HG03175 (cell line): ENCODE data around the gene LAMP5.

Experiments
- ATAC-seq: cut with Tn5 transposase; IDR thresholded peaks from one replicate; pipeline ENCODE4 v1.9.1; 2021; ENCODE audit warnings: mild to moderate bottlenecking, moderate library complexity; ENCODE audit not compliant: unreplicated experiment

LAMP5 gene

DNA sequence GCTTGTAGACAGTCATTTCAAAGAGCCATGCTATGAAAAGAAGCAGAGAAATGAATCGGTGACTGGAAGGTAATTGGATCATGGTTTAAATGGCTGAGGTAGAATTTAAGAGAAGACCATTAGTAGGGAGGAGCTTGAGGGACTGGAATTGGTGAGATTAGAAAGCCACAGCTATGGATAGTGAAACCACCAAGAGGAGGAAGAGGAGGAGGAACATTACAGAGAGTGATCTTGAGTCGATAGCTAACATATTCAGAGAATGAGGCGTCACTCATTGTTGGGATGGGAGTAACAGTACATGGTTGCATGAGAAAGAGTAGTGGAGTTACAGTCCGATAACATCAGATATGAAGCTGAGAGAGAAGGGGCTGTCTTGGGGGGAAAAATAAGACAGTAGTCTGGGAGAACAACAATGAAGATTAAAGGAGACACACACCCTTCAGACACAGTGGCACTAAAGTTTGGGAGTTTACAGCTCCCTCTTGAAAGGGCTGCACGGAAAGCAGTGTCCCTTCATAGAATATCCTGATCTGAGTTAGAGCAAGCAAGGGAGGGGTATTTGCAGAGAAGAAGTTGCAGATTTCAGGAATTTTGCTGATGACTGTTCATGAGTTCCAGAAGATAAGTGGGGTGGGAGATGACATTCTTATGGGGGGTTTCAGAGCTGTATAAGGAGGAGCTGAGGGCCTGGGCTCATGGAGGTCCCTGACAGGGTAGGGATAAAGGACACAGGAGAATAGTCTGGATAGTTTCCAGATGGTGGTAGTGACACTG is 15.1 kb upstream of the LAMP5 start:
- ATAC-seq: no peak

GRCh38 chr20:9500121-9500520 is 14.3 kb upstream of the LAMP5 start:
- ATAC-seq: no peak

GRCh38 chr20:9501473-9501872 is 12.9 kb upstream of the LAMP5 start:
- ATAC-seq: no peak

DNA sequence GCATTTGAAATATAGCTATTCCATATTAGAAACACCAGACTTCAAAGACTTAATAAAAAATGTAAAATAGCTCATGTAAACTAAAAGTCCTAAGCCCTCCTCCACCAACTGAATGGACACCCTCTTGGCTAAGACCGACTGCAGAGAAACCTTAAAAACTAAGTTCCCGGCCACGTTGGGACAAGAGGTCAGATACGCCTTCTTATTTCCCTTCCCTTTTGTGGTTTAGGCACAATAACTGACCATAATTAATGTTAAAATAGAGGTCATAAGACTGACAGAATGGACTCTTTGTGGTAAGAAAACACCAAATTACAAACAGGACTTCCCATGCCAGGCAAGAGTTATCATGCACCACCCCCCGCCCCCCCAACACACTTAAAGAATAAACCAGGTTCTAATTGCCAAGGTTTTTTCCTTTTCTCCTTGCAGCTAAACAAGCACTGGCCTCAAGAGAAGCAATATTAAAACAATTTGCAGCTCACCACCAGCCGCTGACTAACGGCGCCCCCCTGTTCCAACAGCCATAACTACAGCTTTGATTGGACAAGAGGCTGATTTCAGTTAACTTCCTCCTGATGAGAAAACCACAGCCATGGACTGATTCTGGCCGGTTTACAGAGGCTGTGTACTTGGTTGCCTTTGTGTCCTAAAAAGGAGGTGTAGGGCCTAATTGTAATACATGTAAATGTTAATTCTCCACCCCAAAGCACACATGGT is 10.7 kb upstream of the LAMP5 start:
- no peak for ATAC-seq

DNA sequence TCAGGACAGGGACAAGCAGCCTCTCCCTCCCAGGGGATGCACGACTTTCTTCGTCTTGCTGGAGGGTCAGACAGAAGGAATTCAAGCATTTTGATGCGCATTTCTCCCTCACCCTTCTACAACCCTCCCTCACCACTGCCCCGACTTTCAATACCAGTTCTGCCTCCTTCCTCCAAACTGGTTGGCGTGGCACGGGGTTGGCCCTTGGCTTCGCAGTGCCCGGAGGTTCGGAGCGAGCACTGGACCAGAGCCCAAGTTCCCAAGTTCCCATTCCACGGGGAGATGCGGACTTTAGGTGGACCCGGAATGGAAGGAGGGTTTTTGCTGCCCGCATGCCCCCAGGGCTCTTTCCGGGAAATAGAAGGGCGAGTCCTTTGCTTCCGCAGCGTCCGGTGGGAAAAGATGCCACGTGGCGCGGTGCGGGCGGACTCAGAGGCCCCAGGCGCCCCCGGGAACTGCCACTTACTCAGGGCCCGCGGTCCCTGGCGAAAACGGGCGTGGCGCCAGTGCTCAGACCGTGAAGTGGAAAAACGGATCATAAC is 8.0 kb upstream of the LAMP5 start:
- no peak for ATAC-seq

- ATAC-seq: no peak
Measured at GRCh38 chr20:9506964-9507369, 7.4 kb upstream of the LAMP5 start.

DNA sequence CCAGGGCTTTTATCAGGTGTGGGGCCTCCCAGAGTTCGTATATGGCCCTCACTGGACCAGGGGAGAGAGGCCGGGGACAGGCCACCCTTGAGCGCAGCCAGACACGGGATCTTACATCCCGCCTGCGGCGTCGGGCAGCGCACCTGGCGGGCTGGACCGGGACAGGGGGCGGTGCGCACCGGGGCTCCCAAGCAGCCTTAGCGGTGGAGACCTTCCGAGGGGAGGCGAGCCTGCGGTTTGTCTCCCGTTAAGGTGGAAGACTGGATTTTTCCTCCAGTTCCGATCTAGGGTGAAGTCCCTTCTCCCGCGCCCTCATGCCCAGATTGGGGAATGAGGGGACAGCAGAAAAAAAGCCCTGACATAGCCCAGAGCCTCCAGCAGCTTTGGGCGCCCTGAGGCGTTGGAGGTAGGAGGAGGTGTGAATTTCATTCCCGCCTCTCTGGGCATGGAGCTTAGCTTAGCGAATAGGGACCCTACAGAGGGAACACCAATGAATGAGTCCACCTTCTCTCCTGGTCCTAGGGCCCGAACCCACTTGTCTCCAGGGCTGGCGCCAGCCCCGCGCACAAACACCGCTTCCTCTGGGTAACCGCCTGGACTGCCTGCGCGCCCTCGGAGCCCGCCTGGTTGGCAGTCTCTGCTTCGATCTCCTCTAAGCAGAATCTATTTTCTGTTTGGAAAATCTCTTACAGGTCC is 6.7 kb upstream of the LAMP5 start:
- ATAC-seq: no peak

GRCh38 chr20:9508240-9508661 is 6.1 kb upstream of the LAMP5 start:
- no peak for ATAC-seq

DNA sequence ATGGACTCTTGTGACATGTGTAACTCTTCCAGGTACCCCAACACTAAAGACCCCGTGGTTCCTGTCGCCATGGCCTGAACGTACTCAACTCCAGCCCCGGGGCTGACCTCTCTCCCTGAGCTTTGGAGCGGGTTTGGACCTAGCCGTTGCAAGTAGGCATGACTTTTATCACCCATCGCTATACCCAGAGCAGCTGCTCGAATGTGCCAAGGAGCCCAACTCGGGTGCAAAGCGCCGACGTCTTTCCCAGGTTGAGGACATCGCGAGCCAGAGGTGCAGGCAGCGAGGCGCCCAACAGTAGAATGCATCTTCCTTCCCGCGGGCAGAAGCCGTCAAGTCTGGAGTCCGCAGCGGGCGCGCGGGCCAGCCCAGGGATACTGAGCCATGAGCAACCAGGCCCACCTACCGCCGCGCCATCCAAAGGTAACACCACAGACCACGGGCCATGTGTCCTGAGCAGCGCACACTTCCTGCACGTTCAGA is 5.7 kb upstream of the LAMP5 start:
- no peak for ATAC-seq

DNA sequence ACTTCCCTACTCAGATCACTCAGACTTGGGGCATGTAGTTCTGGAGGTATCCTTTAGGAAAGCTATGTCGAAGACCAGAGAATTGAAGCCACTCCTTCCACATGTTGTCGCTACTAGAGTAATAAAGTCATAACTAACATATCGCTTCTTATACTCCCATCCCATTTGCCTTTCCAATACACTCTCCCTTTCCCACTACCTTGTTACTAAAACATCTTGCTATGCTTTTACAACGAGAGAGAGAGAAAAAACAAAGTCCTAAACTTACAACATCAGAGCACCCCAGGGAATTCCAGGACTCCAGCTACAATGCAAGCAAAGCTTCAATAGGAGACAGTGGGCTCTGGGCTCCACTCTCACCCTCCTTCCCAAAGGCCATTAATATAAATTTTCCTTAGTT is 5.1 kb upstream of the LAMP5 start:
- no peak for ATAC-seq

DNA sequence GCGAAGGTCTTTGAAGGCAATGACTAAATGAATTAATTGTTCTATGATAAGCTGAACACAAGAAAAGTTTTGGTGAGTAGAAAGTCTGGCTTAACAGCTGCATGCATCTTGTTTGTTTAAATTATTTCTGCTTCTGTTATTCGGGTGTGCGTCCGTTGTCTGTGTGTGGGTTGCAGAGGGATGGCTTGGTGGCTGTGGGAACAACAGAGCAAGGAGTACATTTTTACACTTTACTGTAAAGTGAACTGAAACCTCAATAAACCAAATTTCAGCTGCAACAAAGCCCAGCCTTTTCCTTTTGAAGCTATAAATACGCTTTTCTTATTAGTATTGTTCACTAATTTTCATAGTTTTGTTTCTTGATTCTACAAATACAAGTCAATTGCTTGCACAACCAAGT is 3.5 kb upstream of the LAMP5 start:
- ATAC-seq: no peak

- no peak for ATAC-seq
Measured at GRCh38 chr20:9514072-9514460, 324 bp upstream of the LAMP5 start.

- ATAC-seq: no peak
Measured at GRCh38 chr20:9515214-9515585, 810 bp downstream of the LAMP5 start.

DNA sequence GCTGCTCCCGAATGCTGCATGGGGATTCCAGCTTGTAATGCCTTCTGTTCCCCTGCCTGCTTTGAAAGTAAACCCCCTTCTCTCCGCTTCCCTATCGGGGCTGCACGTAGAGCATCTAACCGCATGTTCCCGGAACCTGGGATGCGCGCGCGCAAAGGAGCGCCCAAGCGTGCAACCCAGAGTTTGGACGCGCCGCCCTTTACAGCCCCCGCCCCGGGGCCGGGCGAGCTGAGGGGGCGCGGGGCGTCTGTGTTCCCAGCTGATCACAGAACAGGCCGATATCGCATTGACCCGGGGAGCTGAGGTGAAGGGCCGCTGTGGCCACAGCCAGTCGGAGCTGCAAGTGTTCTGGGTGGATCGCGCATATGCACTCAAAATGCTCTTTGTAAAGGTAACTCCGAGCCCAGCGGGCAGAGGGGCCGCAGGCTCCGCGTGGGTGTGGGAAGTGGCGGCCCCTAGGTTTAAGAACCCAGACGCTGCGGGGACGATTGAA is 1.4 kb downstream of the LAMP5 start:
- no peak for ATAC-seq

- no peak for ATAC-seq
Measured at GRCh38 chr20:9516234-9516871, 2.0 kb downstream of the LAMP5 start.

DNA sequence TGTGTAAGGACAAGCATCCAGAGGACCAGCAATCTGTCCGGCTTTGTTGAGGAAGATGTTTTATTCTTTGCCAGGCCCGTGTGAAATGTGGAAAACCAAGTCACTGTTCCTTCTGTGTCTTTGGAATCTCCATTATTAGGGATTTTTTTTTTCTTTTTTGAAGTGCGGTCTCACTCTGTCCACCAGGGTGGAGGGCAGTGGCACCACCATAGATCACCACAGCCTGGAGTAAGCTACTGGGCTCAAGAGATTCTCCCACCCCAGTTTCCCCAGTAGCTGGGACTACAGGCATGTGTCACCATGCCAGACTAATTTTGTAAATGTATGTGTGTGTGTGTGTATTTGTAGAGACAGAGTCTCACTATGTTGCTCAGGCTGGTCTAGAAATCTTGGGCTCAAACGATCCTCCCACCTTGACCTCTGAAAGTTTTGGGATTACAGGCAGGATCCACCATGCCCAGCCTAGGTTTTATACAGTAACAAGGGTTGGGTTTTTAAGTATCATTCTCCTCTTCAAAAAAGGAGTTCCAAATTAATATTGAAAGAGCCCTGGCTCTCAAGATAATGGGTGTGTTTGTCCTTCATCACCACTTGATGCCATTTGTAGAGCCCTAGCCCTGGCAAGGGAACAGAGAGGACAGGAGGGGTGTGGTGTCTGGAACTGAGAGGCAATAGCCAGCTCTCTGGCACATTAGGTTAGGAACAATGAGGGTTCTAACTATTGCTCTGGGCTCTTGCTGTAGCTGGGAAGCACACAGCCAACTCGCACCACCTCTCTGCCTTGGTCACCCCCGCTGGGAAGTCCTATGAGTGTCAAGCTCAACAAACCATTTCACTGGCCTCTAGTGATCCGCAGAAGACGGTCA is 3.1 kb downstream of the LAMP5 start:
- no peak for ATAC-seq

DNA sequence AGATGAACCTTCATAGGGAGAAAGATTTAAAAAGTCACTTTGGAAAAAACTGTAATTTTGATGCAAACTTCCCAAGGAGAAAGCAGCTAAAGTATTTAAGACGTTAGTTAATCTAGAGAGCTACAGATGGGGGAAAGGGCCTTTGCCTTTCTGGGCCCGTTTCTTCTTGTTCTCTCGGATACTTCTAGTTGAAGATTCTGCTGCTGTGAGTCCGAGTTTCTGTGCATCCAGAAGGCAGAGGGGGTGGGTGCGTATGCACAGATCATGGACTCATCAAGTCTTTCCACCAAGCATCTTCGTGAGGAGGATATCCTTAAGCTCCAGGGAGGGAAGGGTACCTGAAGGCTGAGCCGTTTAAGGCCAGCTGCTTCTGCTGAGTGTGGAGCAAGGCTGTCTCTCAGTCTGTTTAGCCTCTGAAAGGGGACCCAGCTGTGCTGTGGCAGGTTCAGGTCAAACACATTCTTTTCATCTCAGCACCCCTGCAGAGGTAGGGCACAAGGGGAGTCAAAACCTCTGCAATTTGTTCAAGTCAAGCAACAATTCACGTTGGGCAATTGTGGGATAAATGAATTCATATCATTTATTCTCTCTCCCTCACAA is 4.3 kb downstream of the LAMP5 start:
- no peak for ATAC-seq

DNA sequence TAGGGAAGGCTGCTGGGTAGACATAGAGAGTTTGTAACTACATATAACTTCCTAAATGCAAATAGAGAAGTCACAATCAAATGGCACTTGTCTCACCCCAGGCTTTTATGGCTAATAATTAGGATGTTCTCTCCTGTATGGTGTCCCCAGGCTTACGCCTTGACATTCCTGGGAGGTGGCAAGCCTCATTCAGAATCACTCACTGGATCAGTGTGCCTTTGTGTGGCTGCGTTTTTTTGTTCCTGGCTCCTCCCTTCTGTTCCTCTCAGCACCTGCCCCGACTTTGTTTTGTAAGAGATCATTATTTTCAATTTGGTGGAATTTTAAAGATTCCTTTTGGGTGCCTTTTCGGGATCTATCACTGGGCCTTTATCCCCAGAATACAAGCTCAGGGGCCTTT is 5.7 kb downstream of the LAMP5 start:
- no peak for ATAC-seq

GRCh38 chr20:9523636-9524035 is 9.2 kb downstream of the LAMP5 start:
- no peak for ATAC-seq

- ATAC-seq: no peak
Measured at GRCh38 chr20:9531581-9531980, 17.2 kb downstream of the LAMP5 start.
